Subcutaneous abdominal adipose tissue (tissue), 5 donors: ENCODE measurements around the gene HOXB5.

Source experiments
- H3K27ac ChIP-seq: one replicate; pipeline ENCODE4 v1.7.0; 2013; ENCODE audit warnings: low read depth, mild to moderate bottlenecking, inconsistent platforms, low read length, moderate library complexity
- H3K27me3 ChIP-seq, 5 donors: one replicate each; pipeline ENCODE4 v1.7.0; 2013; ENCODE audit warnings: low read length in 5 of 5, inconsistent platforms in 1 of 5; ENCODE audit not compliant: control insufficient read depth in 5 of 5, insufficient read depth in 4 of 5
- H3K36me3 ChIP-seq, 5 donors: one replicate each; pipeline ENCODE4 v1.7.0; 2013; ENCODE audit warnings: low read length in 5 of 5; ENCODE audit not compliant: control insufficient read depth in 5 of 5, insufficient read depth in 5 of 5
- H3K4me1 ChIP-seq, 5 donors: one replicate each; pipeline ENCODE4 v1.7.0; 2013; ENCODE audit warnings: low read length in 5 of 5, mild to moderate bottlenecking in 3 of 5, moderate library complexity in 1 of 5; ENCODE audit not compliant: control insufficient read depth in 5 of 5, insufficient read depth in 5 of 5
- H3K4me3 ChIP-seq, 5 donors: one replicate each; pipeline ENCODE4 v1.7.0; 2013; ENCODE audit warnings: low read length in 5 of 5, low read depth in 1 of 5
- H3K9ac ChIP-seq, 5 donors: one replicate each; pipeline ENCODE4 v1.7.0; 2013; ENCODE audit warnings: low read length in 5 of 5, mild to moderate bottlenecking in 4 of 5, moderate library complexity in 3 of 5
- H3K9me3 ChIP-seq, 5 donors: one replicate each; pipeline ENCODE4 v1.7.0; 2013; ENCODE audit warnings: low read length in 5 of 5; ENCODE audit not compliant: control insufficient read depth in 5 of 5
- donor health status: healthy.
- donor health status: healthy.
- donor health status: healthy.
- donor health status: healthy.
- donor health status: healthy.

The HOXB5 gene

GRCh38 chr17:48601539-48602425 is 8.2 kb upstream of the HOXB5 start:
- no peaks in the 10 kb centered on the region for H3K9me3 ChIP-seq
- H3K36me3 ChIP-seq, result no peaks in the 10 kb centered on the region
- H3K4me1 ChIP-seq, result peaks cover 0 to 65% (median 60%) of the 10 kb centered on the region in 5 donors
- H3K27me3 ChIP-seq, result no peaks in the 10 kb centered on the region
- H3K4me3 ChIP-seq, result peak overlapping the region in 2 of 5 donors; percentile 81 to 83
- no peak overlapping the region for H3K27ac ChIP-seq
- H3K9ac ChIP-seq, result peak overlapping the region in 1 of 5 donors; percentile 35

GRCh38 chr17:48601207-48601538 is 7.6 kb upstream of the HOXB5 start:
- H3K36me3 ChIP-seq, result peaks cover 0 to 2% (median 0%) of the 10 kb centered on the region in 5 donors
- no peak overlapping the region for H3K27ac ChIP-seq
- H3K9me3 ChIP-seq, result no peaks in the 10 kb centered on the region
- H3K4me1 ChIP-seq, result peaks cover 0 to 71% (median 65%) of the 10 kb centered on the region in 5 donors
- peak overlapping the region in 1 of 5 donors; percentile 35 for H3K9ac ChIP-seq
- H3K4me3 ChIP-seq, result no peak overlapping the region
- H3K27me3 ChIP-seq, result no peaks in the 10 kb centered on the region

GRCh38 chr17:48600244-48601098 is 6.9 kb upstream of the HOXB5 start:
- no peak overlapping the region for H3K27ac ChIP-seq

GRCh38 chr17:48599354-48599753 is 5.8 kb upstream of the HOXB5 start:
- Histone ChIP-seq H3K9me3 (no peaks in the 10 kb centered on the region), H3K4me1 (peaks cover 2 to 72% (median 68%) of the 10 kb centered on the region in 5 donors), H3K36me3 (peaks cover 0 to 15% (median 7%) of the 10 kb centered on the region in 5 donors), H3K27ac (no peak overlapping the region), H3K27me3 (no peaks in the 10 kb centered on the region), H3K9ac (no peak overlapping the region), H3K4me3 (no peak overlapping the region)

More at GRCh38 chr17:48600244-48601098, 6.9 kb upstream of the HOXB5 start:
- Histone ChIP-seq H3K9ac (no peak overlapping the region), H3K27me3 (no peaks in the 10 kb centered on the region), H3K36me3 (peaks cover 0 to 7% (median under 1%) of the 10 kb centered on the region in 5 donors), H3K4me3 (no peak overlapping the region), H3K4me1 (peaks cover 0 to 74% (median 63%) of the 10 kb centered on the region in 5 donors), H3K9me3 (no peaks in the 10 kb centered on the region)

GRCh38 chr17:48598736-48599135 is 5.2 kb upstream of the HOXB5 start:
- Histone ChIP-seq H3K27me3 (no peaks in the 10 kb centered on the region), H3K9me3 (no peaks in the 10 kb centered on the region), H3K36me3 (peaks cover 0 to 15% (median 7%) of the 10 kb centered on the region in 5 donors), H3K27ac (peak overlapping the region; percentile 79), H3K4me1 (peaks cover 6 to 71% (median 69%) of the 10 kb centered on the region in 5 donors), H3K4me3 (peak overlapping the region in 4 of 5 donors; percentile 60 to 78 (median 74)), H3K9ac (peak overlapping the region in 4 of 5 donors; percentile 65 to 83 (median 76))

GRCh38 chr17:48597778-48598631 is 4.4 kb upstream of the HOXB5 start:
- peak overlapping the region in 4 of 5 donors; percentile 65 to 83 (median 76) for H3K9ac ChIP-seq
- peak overlapping the region; percentile 73 to 82 (median 78) for H3K4me3 ChIP-seq
- peaks cover 0 to 15% (median 7%) of the 10 kb centered on the region in 5 donors for H3K36me3 ChIP-seq
- H3K27ac ChIP-seq, result peak overlapping the region; percentile 79
- no peaks in the 10 kb centered on the region for H3K27me3 ChIP-seq
- H3K4me1 ChIP-seq, result peaks cover 6 to 71% (median 68%) of the 10 kb centered on the region in 5 donors
- H3K9me3 ChIP-seq, result no peaks in the 10 kb centered on the region

GRCh38 chr17:48597528-48597777 is 3.9 kb upstream of the HOXB5 start:
- peak overlapping the region; percentile 79 for H3K27ac ChIP-seq
- no peaks in the 10 kb centered on the region for H3K27me3 ChIP-seq
- H3K9ac ChIP-seq, result peak overlapping the region in 4 of 5 donors; percentile 65 to 83 (median 76)

GRCh38 chr17:48596735-48597527 is 3.4 kb upstream of the HOXB5 start:
- Histone ChIP-seq H3K4me3 (peak overlapping the region; percentile 73 to 82 (median 78)), H3K9me3 (no peaks in the 10 kb centered on the region), H3K27ac (peak overlapping the region; percentile 79), H3K36me3 (peaks cover 0 to 15% (median 7%) of the 10 kb centered on the region in 5 donors), H3K4me1 (peaks cover 6 to 65% (median 61%) of the 10 kb centered on the region in 5 donors), H3K27me3 (no peaks in the 10 kb centered on the region), H3K9ac (peak overlapping the region in 4 of 5 donors; percentile 65 to 83 (median 76))

More at GRCh38 chr17:48597528-48597777, 3.9 kb upstream of the HOXB5 start:
- H3K9me3 ChIP-seq, result no peaks in the 10 kb centered on the region
- peaks cover 0 to 15% (median 7%) of the 10 kb centered on the region in 5 donors for H3K36me3 ChIP-seq
- peak overlapping the region; percentile 73 to 82 (median 78) for H3K4me3 ChIP-seq
- peaks cover 6 to 70% (median 67%) of the 10 kb centered on the region in 5 donors for H3K4me1 ChIP-seq
